Measurements from ENCODE around the gene CANX. TPM values are rescaled to one million over a fixed set of nuclear protein-coding genes. Genes with fewer than 3 reads are reported as not detected.

The CANX gene
- total and polyA plus RNA-seq, 8 donors: 81.7 to 638 (median 216) TPM

- Histone ChIP-seq H3K9me3 (no peaks in the 10 kb centered on the region), H3K27ac (no peak overlapping the region), H3K27me3 (no peaks in the 10 kb centered on the region), H3K36me3 (peaks cover 44 to 80% (median 78%) of the 10 kb centered on the region in 4 donors), H3K4me3 (no peak overlapping the region), H3K4me1 (peaks cover 0 to 27% (median 0%) of the 10 kb centered on the region in 4 donors)
- WGBS, 5 donors: 72 to 80% (median 73%) methylated on average over 9 of the region's 9 CpGs
- intact Hi-C loops (cut with DNase I; ENCODE audit: low total_unique reads): no loop called here
- TF ChIP-seq POLR2AphosphoS5 (IDR thresholded peaks at IDR 0.05) (no peak), EP300 (IDR thresholded peaks at IDR 0.05) (no peak), POLR2A (IDR thresholded peaks at IDR 0.05) (no peak), CTCF (IDR thresholded peaks at IDR 0.05) (no peak)
- DNase-seq: no peak
Measured at GRCh38 chr5:179777909-179778308, 79.1 kb downstream of the CANX start.

- no peak for TF ChIP-seq POLR2A (IDR thresholded peaks at IDR 0.05)
- TF ChIP-seq POLR2AphosphoS5 (IDR thresholded peaks at IDR 0.05): no peak
- TF ChIP-seq EP300 (IDR thresholded peaks at IDR 0.05): no peak
- TF ChIP-seq CTCF (IDR thresholded peaks at IDR 0.05): no peak
- Histone ChIP-seq H3K27ac (no peak overlapping the region), H3K9me3 (no peaks in the 10 kb centered on the region), H3K4me1 (peaks cover 0 to 27% (median 0%) of the 10 kb centered on the region in 4 donors), H3K4me3 (no peak overlapping the region), H3K27me3 (no peaks in the 10 kb centered on the region), H3K36me3 (peaks cover 37 to 74% (median 71%) of the 10 kb centered on the region in 4 donors)
- intact Hi-C loops (cut with DNase I; ENCODE audit: low total_unique reads): no loop called here
- no peak for DNase-seq
- WGBS, 5 donors: 86 to 96% (median 94%) methylated on average over 5 of the region's 5 CpGs
Measured at GRCh38 chr5:179778591-179778990, 79.8 kb downstream of the CANX start.

GRCh38 chr5:179779826-179780225 lies 81.1 kb downstream of the CANX start:
- peaks cover 0 to 27% (median 0%) of the 10 kb centered on the region in 4 donors for H3K4me1 ChIP-seq
- no peaks in the 10 kb centered on the region for H3K9me3 ChIP-seq
- TF ChIP-seq CTCF (IDR thresholded peaks at IDR 0.05) (no peak), EP300 (IDR thresholded peaks at IDR 0.05) (no peak), POLR2A (IDR thresholded peaks at IDR 0.05) (no peak), POLR2AphosphoS5 (IDR thresholded peaks at IDR 0.05) (no peak)
- DNase-seq: no peak
- H3K27ac ChIP-seq: no peak overlapping the region
- 83 to 96% (median 93%) methylated on average over 3 to 4 of the region's 4 CpGs for WGBS, 5 donors
- H3K4me3 ChIP-seq: no peak overlapping the region
- intact Hi-C loops (cut with DNase I; ENCODE audit: low total_unique reads): no loop called here
- no peaks in the 10 kb centered on the region for H3K27me3 ChIP-seq
- H3K36me3 ChIP-seq: peaks cover 25 to 61% (median 59%) of the 10 kb centered on the region in 4 donors

- no peaks in the 10 kb centered on the region for H3K27me3 ChIP-seq
- no peak for DNase-seq
- H3K36me3 ChIP-seq: peaks cover 20 to 56% (median 54%) of the 10 kb centered on the region in 4 donors
- H3K4me3 ChIP-seq: no peak overlapping the region
- H3K4me1 ChIP-seq: peaks cover 0 to 27% (median 0%) of the 10 kb centered on the region in 4 donors
- 78 to 89% (median 84%) methylated on average over 7 of the region's 7 CpGs for WGBS, 5 donors
- H3K27ac ChIP-seq: no peak overlapping the region
- H3K9me3 ChIP-seq: no peaks in the 10 kb centered on the region
- intact Hi-C loops (cut with DNase I; ENCODE audit: low total_unique reads): no loop called here
- no peak for TF ChIP-seq CTCF (IDR thresholded peaks at IDR 0.05)
- TF ChIP-seq POLR2AphosphoS5 (IDR thresholded peaks at IDR 0.05): no peak
- TF ChIP-seq POLR2A (IDR thresholded peaks at IDR 0.05): no peak
- no peak for TF ChIP-seq EP300 (IDR thresholded peaks at IDR 0.05)
Measured at GRCh38 chr5:179780362-179780761, 81.6 kb downstream of the CANX start.

Other genes starting within 250 kb of the CANX start
- gene RUFY1, start 148.4 kb upstream of the CANX start, total RNA-seq: 100 to 1,000 TPM in 2 of 5 donors, 10 to 100 TPM in 3; 36.7 to 128 (median 55.6) TPM
- gene RUFY1, start 148.4 kb upstream of the CANX start, polyA plus RNA-seq: 10 to 100 TPM; 26.0 to 31.7 (median 30.7) TPM
- gene HNRNPH1, start 75.3 kb upstream of the CANX start, total RNA-seq: 1,000 to 10,000 TPM in 1 of 5 donors, 100 to 1,000 TPM in 4; 468 to 1,215 (median 732) TPM
- 100 to 1,000 TPM in 2 of 3 donors, 10 to 100 TPM in 1; 87.5 to 193 (median 106) TPM for gene HNRNPH1, start 75.3 kb upstream of the CANX start, polyA plus RNA-seq
- gene CBY3, start 17.9 kb upstream of the CANX start, total RNA-seq: not detected
- under 1 TPM in 1 of 3 donors, not detected in 2; 0.15 TPM for gene CBY3, start 17.9 kb upstream of the CANX start, polyA plus RNA-seq
- gene MAML1, start 33.9 kb downstream of the CANX start, total RNA-seq: 10 to 100 TPM; 11.1 to 26.8 (median 16.0) TPM
- gene MAML1, start 33.9 kb downstream of the CANX start, polyA plus RNA-seq: 1 to 10 TPM; 5.8 to 7.4 (median 6.1) TPM
- 10 to 100 TPM in 2 of 5 donors, 1 to 10 TPM in 2, not detected in 1; 5.0 to 21.0 (median 13.3) TPM for gene LTC4S, start 95.0 kb downstream of the CANX start, total RNA-seq
- 1 to 10 TPM; 3.3 to 8.4 (median 8.2) TPM for gene LTC4S, start 95.0 kb downstream of the CANX start, polyA plus RNA-seq
- gene MGAT4B, start 107.9 kb downstream of the CANX start, total RNA-seq: 100 to 1,000 TPM; 149 to 617 (median 206) TPM
- 100 to 1,000 TPM in 2 of 3 donors, 10 to 100 TPM in 1; 85.0 to 115 (median 101) TPM for gene MGAT4B, start 107.9 kb downstream of the CANX start, polyA plus RNA-seq
- 100 to 1,000 TPM; 163 to 693 (median 508) TPM for gene SQSTM1, start 121.9 kb downstream of the CANX start, total RNA-seq
- 100 to 1,000 TPM; 166 to 251 (median 213) TPM for gene SQSTM1, start 121.9 kb downstream of the CANX start, polyA plus RNA-seq
- 10 to 100 TPM in 4 of 5 donors, 1 to 10 TPM in 1; 8.0 to 46.0 (median 27.0) TPM for gene MRNIP, start 159.8 kb downstream of the CANX start, total RNA-seq
- 10 to 100 TPM; 15.1 to 31.1 (median 27.2) TPM for gene MRNIP, start 159.8 kb downstream of the CANX start, polyA plus RNA-seq
- gene TBC1D9B, start 208.9 kb downstream of the CANX start, total RNA-seq: 100 to 1,000 TPM in 2 of 5 donors, 10 to 100 TPM in 3; 52.0 to 260 (median 87.5) TPM
- gene TBC1D9B, start 208.9 kb downstream of the CANX start, polyA plus RNA-seq: 10 to 100 TPM; 29.9 to 44.5 (median 42.1) TPM